ENCODE data around the gene OLFML1.

GRCh38 chr11:7532405-7533145 is 47.3 kb downstream of the OLFML1 start:
- no peak for TF ChIP-seq CTCF (IDR thresholded peaks at IDR 0.05 in 8 of 11, conservative IDR thresholded peaks at IDR 0.05 in 3 of 11)
- TF ChIP-seq POLR2A (IDR thresholded peaks at IDR 0.05): no peak
- no peak for TF ChIP-seq POLR2AphosphoS5 (IDR thresholded peaks at IDR 0.05)
